Esophagus mucosa (tissue), 1 donor: ENCODE results near the gene SPINK13. TPM values are rescaled to one million over a fixed set of nuclear protein-coding genes. Genes with fewer than 3 reads are reported as not detected.
"Not testable (repeated sequence)": the region's sequence is repeated elsewhere in the genome, so short reads cannot be mapped to it uniquely, and the experiment has no call there.

Experiments
- ATAC-seq: fragments of 200-7000 bp; cut with Tn5 transposase; one replicate; pipeline ENCODE4 v1.9.1; 2020
- total RNA-seq: library from RNA; stranded (reverse); gene quantifications from one replicate; pipeline ENCODE4 v1.2.4, GENCODE V29; 2023
- donor health status: DM: yes; HTN: yes; CAD: no.

Gene SPINK13
- total RNA-seq, 1 donor from 2014 or later: not detected

GRCh38 chr5:148314187-148314586 lies 45.6 kb downstream of the SPINK13 start:
- peak; percentile 80 for ATAC-seq

- no peak for ATAC-seq
Measured at GRCh38 chr5:148314731-148315130, 46.1 kb downstream of the SPINK13 start.

GRCh38 chr5:148320011-148320963 lies 51.7 kb downstream of the SPINK13 start:
- ATAC-seq: not testable (repeated sequence)

GRCh38 chr5:148333262-148333849 lies 64.8 kb downstream of the SPINK13 start:
- no peak for ATAC-seq

GRCh38 chr5:148335259-148335658 lies 66.7 kb downstream of the SPINK13 start, which contains the start of gene SPINK9:
Gene SPINK9 (plus strand): TSS chr5:148335559. CDS start chr5:148335614, 55 bp downstream.
- no peak for ATAC-seq

Other genes with a start within 250 kb of the SPINK13 start
- gene SPINK5, start 204.8 kb upstream of the SPINK13 start, total RNA-seq: 509 TPM
- gene SPINK14, start 100.2 kb upstream of the SPINK13 start, total RNA-seq: not detected
- 2.9 TPM for gene SPINK6, start 65.8 kb upstream of the SPINK13 start, total RNA-seq
- gene MARCOL, start 30.3 kb upstream of the SPINK13 start, total RNA-seq: not detected
- gene SPINK7, start 43.6 kb downstream of the SPINK13 start, total RNA-seq: 138 TPM
- gene SPINK9, start 66.8 kb downstream of the SPINK13 start, total RNA-seq: not detected
- 22.4 TPM for gene FBXO38, start 115.2 kb downstream of the SPINK13 start, total RNA-seq